Type B pancreatic cell (in vitro differentiated cells): Measurements from ENCODE around the gene CDH16. TPM values are rescaled to one million over a fixed set of nuclear protein-coding genes. Genes with fewer than 3 reads are reported as not detected.

Experiments used
- DNase-seq: peaks from one replicate; pipeline ENCODE4 v3.0.0; 2021; ENCODE audit warnings: mixed read lengths; ENCODE audit not compliant: unreplicated experiment; ENCODE audit errors: extremely low spot score
- H3K27ac Mint-ChIP-seq: 2 replicates; pipeline ENCODE4 v1.8.0; 2021; ENCODE audit warnings: mild to moderate bottlenecking, mixed read lengths
- H3K27me3 Mint-ChIP-seq: 2 replicates; pipeline ENCODE4 v1.8.0; 2021; ENCODE audit warnings: mixed read lengths
- H3K36me3 Mint-ChIP-seq: 2 replicates; pipeline ENCODE4 v1.8.0; 2021; ENCODE audit warnings: mixed read lengths
- H3K4me1 Mint-ChIP-seq: one replicate; pipeline ENCODE4 v1.8.0; 2021; ENCODE audit warnings: mixed read lengths; ENCODE audit not compliant: unreplicated experiment
- H3K4me3 Mint-ChIP-seq: 2 replicates; pipeline ENCODE4 v1.8.0; 2021; ENCODE audit warnings: mild to moderate bottlenecking, mixed read lengths
- H3K9me3 Mint-ChIP-seq: 2 replicates; pipeline ENCODE4 v1.8.0; 2021; ENCODE audit warnings: mixed read lengths
- CTCF ChIP-seq: fragments of 200-600 bp; sonication (generic); conservative IDR thresholded peaks from 2 replicates; pipeline ENCODE4 v1.5.0; 2021; ENCODE audit warnings: antibody characterized with exemption, mild to moderate bottlenecking
- total RNA-seq: library from RNA; stranded (reverse); gene quantifications from 2 replicates; pipeline ENCODE4 v1.2.1, GENCODE V29; 2021; ENCODE audit warnings: low replicate concordance

Gene CDH16
- total RNA-seq, 1 donor from 2014 or later, result 1.7 TPM

GRCh38 chr16:66953462-66954096, 34.9 kb upstream of the CDH16 start:
- Mint-ChIP-seq H3K36me3 (no peaks in the 10 kb centered on the region), H3K4me1 (peaks cover 6% of the 10 kb centered on the region), H3K9me3 (peaks cover 5% of the 10 kb centered on the region), H3K4me3 (no peak overlapping the region), H3K27ac (peak overlapping the region; percentile 2), H3K27me3 (peaks cover 37% of the 10 kb centered on the region)
- TF ChIP-seq CTCF, result no peak
- no peak for DNase-seq

GRCh38 chr16:66952430-66953110, 33.9 kb upstream of the CDH16 start:
- Mint-ChIP-seq H3K27me3 (peaks cover 27% of the 10 kb centered on the region), H3K4me1 (peaks cover 6% of the 10 kb centered on the region), H3K27ac (no peak overlapping the region), H3K36me3 (no peaks in the 10 kb centered on the region), H3K4me3 (no peak overlapping the region), H3K9me3 (peaks cover 5% of the 10 kb centered on the region)
- no peak for TF ChIP-seq CTCF
- no peak for DNase-seq

GRCh38 chr16:66950971-66951790, 32.5 kb upstream of the CDH16 start:
- Mint-ChIP-seq H3K27ac (no peak overlapping the region), H3K36me3 (no peaks in the 10 kb centered on the region), H3K9me3 (peaks cover 5% of the 10 kb centered on the region), H3K4me1 (peaks cover 11% of the 10 kb centered on the region), H3K4me3 (no peak overlapping the region), H3K27me3 (peaks cover 31% of the 10 kb centered on the region)
- no peak for DNase-seq
- no peak for TF ChIP-seq CTCF

GRCh38 chr16:66950437-66950836, 31.8 kb upstream of the CDH16 start:
- Mint-ChIP-seq H3K36me3 (no peaks in the 10 kb centered on the region), H3K4me3 (no peak overlapping the region), H3K27ac (no peak overlapping the region), H3K9me3 (peaks cover 5% of the 10 kb centered on the region), H3K4me1 (peaks cover 11% of the 10 kb centered on the region), H3K27me3 (peaks cover 31% of the 10 kb centered on the region)
- TF ChIP-seq CTCF, result no peak
- DNase-seq, result no peak

- TF ChIP-seq CTCF, result no peak
- peaks cover 5% of the 10 kb centered on the region for H3K9me3 Mint-ChIP-seq
- H3K36me3 Mint-ChIP-seq, result no peaks in the 10 kb centered on the region
- no peak for DNase-seq
- H3K4me1 Mint-ChIP-seq, result peaks cover 11% of the 10 kb centered on the region
- no peak overlapping the region for H3K4me3 Mint-ChIP-seq
- peaks cover 31% of the 10 kb centered on the region for H3K27me3 Mint-ChIP-seq
- H3K27ac Mint-ChIP-seq, result no peak overlapping the region
Observed at GRCh38 chr16:66949472-66949871, 30.8 kb upstream of the CDH16 start.
